Left ventricle myocardium inferior (tissue), 1 donor: ENCODE data around the gene RNF148. TPM values are rescaled to one million over a fixed set of nuclear protein-coding genes. Genes with fewer than 3 reads are reported as not detected.

ENCODE experiments used
- DNase-seq: peaks from one replicate; pipeline ENCODE4 v3.0.0-alpha.2; 2020
- H3K27ac ChIP-seq: fragments of 200-600 bp; replicated peaks from 2 replicates; pipeline ENCODE4 v1.8.0; 2021
- H3K27me3 ChIP-seq: fragments of 200-600 bp; 2 replicates; pipeline ENCODE4 v1.8.0; 2021; ENCODE audit warnings: low read depth
- H3K36me3 ChIP-seq: fragments of 200-600 bp; 2 replicates; pipeline ENCODE4 v1.8.0; 2021
- H3K4me1 ChIP-seq: fragments of 200-600 bp; 2 replicates; pipeline ENCODE4 v1.8.0; 2021
- H3K4me3 ChIP-seq: fragments of 200-600 bp; 2 replicates; pipeline ENCODE4 v1.8.0; 2021; ENCODE audit warnings: mild to moderate bottlenecking, moderate library complexity
- H3K9me3 ChIP-seq: fragments of 200-600 bp; replicated peaks from 2 replicates; pipeline ENCODE4 v1.8.0; 2021
- CTCF ChIP-seq: fragments of 200-600 bp; IDR thresholded peaks from 2 replicates; pipeline ENCODE4 v1.8.0; 2021; ENCODE audit warnings: antibody characterized with exemption, mild to moderate bottlenecking, borderline replicate concordance
- intact Hi-C: fragments of 100-400 bp; cut with micrococcal nuclease; formaldehyde crosslinking; loops from one replicate; pipeline ENCODE4 v1.11.0; 2022
- total RNA-seq: library from RNA; stranded (reverse); fragmentation: NEBNext Ultra II Directional; extraction: Animal tissue kit (Norgen Biotek cat#: 25700); gene quantifications from one replicate; pipeline ENCODE4 v1.2.1, GENCODE V29; 2021
- donor health status: DM: no; HTN: yes; CAD: no; lungs with severe emphysema.

The RNF148 gene
- total RNA-seq, 1 donor from 2014 or later: not detected

GRCh38 chr7:122706836-122707235 lies 4.1 kb upstream of the RNF148 start:
- Histone ChIP-seq H3K27me3 (no peaks in the 10 kb centered on the region), H3K4me3 (no peak overlapping the region), H3K36me3 (no peaks in the 10 kb centered on the region), H3K4me1 (peaks cover 4% of the 10 kb centered on the region), H3K9me3 (no peaks in the 10 kb centered on the region), H3K27ac (no peak overlapping the region)
- intact Hi-C loops: no loop called here
- no peak for TF ChIP-seq CTCF
- no peak for DNase-seq

GRCh38 chr7:122699017-122699416 lies 3.7 kb downstream of the RNF148 start, which contains the start of gene RNF133:
Gene RNF133 (minus strand): TSS chr7:122699117. CDS start chr7:122698918, 199 bp downstream.
- peaks cover 5% of the 10 kb centered on the region for H3K4me1 ChIP-seq
- no peaks in the 10 kb centered on the region for H3K27me3 ChIP-seq
- H3K27ac ChIP-seq: no peak within 1 kb of the TSS
- H3K9me3 ChIP-seq: no peaks in the 10 kb centered on the region
- intact Hi-C loops: no loop called here
- no peak for DNase-seq
- no peak within 1 kb of the TSS for H3K4me3 ChIP-seq
- TF ChIP-seq CTCF: no peak
- no peaks in the 10 kb centered on the region for H3K36me3 ChIP-seq

GRCh38 chr7:122695816-122696215 lies 6.9 kb downstream of the RNF148 start:
- no peaks in the 10 kb centered on the region for H3K36me3 ChIP-seq
- H3K4me1 ChIP-seq: peaks cover 10% of the 10 kb centered on the region
- no peaks in the 10 kb centered on the region for H3K9me3 ChIP-seq
- DNase-seq: no peak
- H3K4me3 ChIP-seq: no peak overlapping the region
- H3K27ac ChIP-seq: no peak overlapping the region
- no peak for TF ChIP-seq CTCF
- no peaks in the 10 kb centered on the region for H3K27me3 ChIP-seq
- intact Hi-C loops: no loop called here

GRCh38 chr7:122694697-122695096 lies 8.0 kb downstream of the RNF148 start:
- no peak for TF ChIP-seq CTCF
- no peak for DNase-seq
- Histone ChIP-seq H3K4me1 (peaks cover 10% of the 10 kb centered on the region), H3K36me3 (no peaks in the 10 kb centered on the region), H3K27me3 (no peaks in the 10 kb centered on the region), H3K4me3 (no peak overlapping the region), H3K9me3 (no peaks in the 10 kb centered on the region), H3K27ac (no peak overlapping the region)
- intact Hi-C loops: no loop called here

GRCh38 chr7:122692769-122693309 lies 9.9 kb downstream of the RNF148 start:
- H3K4me3 ChIP-seq: no peak overlapping the region
- DNase-seq: no peak
- TF ChIP-seq CTCF: no peak
- intact Hi-C loops: no loop called here
- H3K9me3 ChIP-seq: no peaks in the 10 kb centered on the region
- H3K27ac ChIP-seq: no peak overlapping the region
- no peaks in the 10 kb centered on the region for H3K27me3 ChIP-seq
- H3K4me1 ChIP-seq: peaks cover 18% of the 10 kb centered on the region
- no peaks in the 10 kb centered on the region for H3K36me3 ChIP-seq
